ENCODE measurements around the gene VSIG10L. TPM values are rescaled to one million over a fixed set of nuclear protein-coding genes. Genes with fewer than 3 reads are reported as not detected.

VSIG10L gene
- total RNA-seq, 1 experiment from 2014 or later = 11.6 TPM

- TF ChIP-seq FOXP4 (CRISPR knock-in tag; IDR thresholded peaks at IDR 0.05) (no peak), JAZF1 (CRISPR knock-in tag; IDR thresholded peaks at IDR 0.05) (no peak)
Measured at GRCh38 chr19:51377422-51377821, 35.5 kb upstream of the VSIG10L start (continued).

DNA sequence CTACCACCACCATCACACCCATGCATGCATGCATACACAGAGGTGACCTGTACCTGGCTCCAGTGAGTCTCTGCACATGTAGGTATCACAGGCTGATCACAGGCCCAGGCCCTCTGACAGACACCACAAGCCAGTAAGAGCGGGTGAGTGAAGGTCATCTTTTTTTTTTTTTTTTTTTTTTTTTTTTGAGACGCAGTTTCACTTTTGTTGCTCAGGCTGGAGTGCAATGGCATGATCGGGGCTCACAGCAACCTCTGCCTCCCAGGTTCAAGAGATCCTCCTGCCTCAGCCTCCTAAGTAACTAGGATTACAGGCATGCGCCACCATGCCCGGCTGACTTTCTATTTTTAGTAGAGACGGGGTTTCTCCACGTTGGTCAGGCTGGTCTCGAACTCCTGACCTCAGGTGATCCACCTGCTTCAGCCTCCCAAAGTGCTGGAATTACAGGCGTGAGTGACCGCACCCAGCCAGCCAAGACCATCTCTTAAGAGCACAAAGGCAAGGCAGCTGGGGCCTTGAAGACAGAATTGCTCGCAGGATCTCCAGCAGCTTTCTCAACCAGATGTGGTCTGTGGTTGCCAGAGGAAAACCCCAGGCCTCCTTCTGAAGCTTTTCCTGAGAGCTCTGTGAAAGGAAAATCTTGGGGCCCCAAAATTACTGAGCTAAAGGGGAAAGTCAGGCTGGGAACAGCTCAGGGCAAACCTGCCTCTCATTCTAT, 33.7 kb upstream of the VSIG10L start:
- Mint-ChIP-seq H3K27me3 (ENCODE audit: low read depth) (peaks cover 30% of the 10 kb centered on the region), H3K27ac (peak overlapping the region; percentile 79; the same call in 1 of the 2 replicates), H3K9me3 (peaks cover 7% of the 10 kb centered on the region), H3K4me1 (peaks cover 3% of the 10 kb centered on the region), H3K36me3 (no peaks in the 10 kb centered on the region), H3K4me3 (no peak overlapping the region)
- TF ChIP-seq JUN (CRISPR knock-in tag; IDR thresholded peaks at IDR 0.05) (no peak), CREM (CRISPR knock-in tag; IDR thresholded peaks at IDR 0.05) (no peak), FOXP1 (CRISPR knock-in tag; IDR thresholded peaks at IDR 0.05; ENCODE audit: borderline replicate concordance) (no peak), ESRRA (CRISPR knock-in tag; IDR thresholded peaks at IDR 0.05; ENCODE audit: borderline replicate concordance) (no peak), FOXK1 (CRISPR knock-in tag; IDR thresholded peaks at IDR 0.05) (no peak), PRRX2 (CRISPR knock-in tag; IDR thresholded peaks at IDR 0.05) (no peak), ZNF281 (CRISPR knock-in tag; IDR thresholded peaks at IDR 0.05) (no peak), OVOL2 (CRISPR knock-in tag; IDR thresholded peaks at IDR 0.05; ENCODE audit: borderline replicate concordance) (no peak), CTCF (IDR thresholded peaks at IDR 0.05) (no peak), CDX4 (CRISPR knock-in tag; IDR thresholded peaks at IDR 0.05; ENCODE audit: borderline replicate concordance) (no peak), TCF7 (CRISPR knock-in tag; IDR thresholded peaks at IDR 0.05; ENCODE audit: low read depth) (no peak), FOXP4 (CRISPR knock-in tag; IDR thresholded peaks at IDR 0.05) (no peak), ZBTB21 (CRISPR knock-in tag; IDR thresholded peaks at IDR 0.05; ENCODE audit: borderline replicate concordance) (no peak), RELA (CRISPR knock-in tag; IDR thresholded peaks at IDR 0.05; ENCODE audit: borderline replicate concordance) (no peak), ZNF263 (CRISPR knock-in tag; IDR thresholded peaks at IDR 0.05; ENCODE audit: low read depth) (no peak), SMAD3 (CRISPR knock-in tag; IDR thresholded peaks at IDR 0.05; ENCODE audit: borderline replicate concordance) (no peak), NR1H2 (CRISPR knock-in tag; IDR thresholded peaks at IDR 0.05) (no peak)
- TF ChIP-seq, protein P1, sequence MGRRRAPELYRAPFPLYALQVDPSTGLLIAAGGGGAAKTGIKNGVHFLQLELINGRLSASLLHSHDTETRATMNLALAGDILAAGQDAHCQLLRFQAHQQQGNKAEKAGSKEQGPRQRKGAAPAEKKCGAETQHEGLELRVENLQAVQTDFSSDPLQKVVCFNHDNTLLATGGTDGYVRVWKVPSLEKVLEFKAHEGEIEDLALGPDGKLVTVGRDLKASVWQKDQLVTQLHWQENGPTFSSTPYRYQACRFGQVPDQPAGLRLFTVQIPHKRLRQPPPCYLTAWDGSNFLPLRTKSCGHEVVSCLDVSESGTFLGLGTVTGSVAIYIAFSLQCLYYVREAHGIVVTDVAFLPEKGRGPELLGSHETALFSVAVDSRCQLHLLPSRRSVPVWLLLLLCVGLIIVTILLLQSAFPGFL (CRISPR knock-in tag; IDR thresholded peaks at IDR 0.05; ENCODE audit: borderline replicate concordance) = no peak
- TF ChIP-seq, protein P2, sequence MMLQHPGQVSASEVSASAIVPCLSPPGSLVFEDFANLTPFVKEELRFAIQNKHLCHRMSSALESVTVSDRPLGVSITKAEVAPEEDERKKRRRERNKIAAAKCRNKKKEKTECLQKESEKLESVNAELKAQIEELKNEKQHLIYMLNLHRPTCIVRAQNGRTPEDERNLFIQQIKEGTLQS (CRISPR knock-in tag; conservative IDR thresholded peaks at IDR 0.05) = no peak
- no peak for ATAC-seq
- ChIA-PET CTCF (interaction anchor here (1.5 kb wide), 1 partner anchor 15 kb away, joined by 4 read pairs; the partner anchor contains the start of gene C19orf84), POLR2A (no interaction called here)
- no peak for DNase-seq (ENCODE audit: low spot score)

Measured in WTC11 (cell line).